HL-60 (cell line): Measurements from ENCODE around the gene ALPK3.

Experiments
- DNase-seq, 2 experiments: peaks; one replicate each; pipeline ENCODE4 v3.0.0-alpha.2; 2010 to 2020; ENCODE audit warnings: low read depth in 1 of 2, low spot score in 1 of 2
- H3K27ac ChIP-seq: fragments of 250-450 bp; sonication (Bioruptor Pico); replicated peaks from 2 replicates; pipeline ENCODE4 v1.5.1; 2020; ENCODE audit warnings: mild to moderate bottlenecking, moderate library complexity
- H3K27me3 ChIP-seq: fragments of 250-450 bp; sonication (Bioruptor Pico); 2 replicates; pipeline ENCODE4 v1.5.1; 2021; ENCODE audit warnings: mild to moderate bottlenecking, moderate library complexity; ENCODE audit not compliant: insufficient read depth, poor library complexity, severe bottlenecking
- H3K4me3 ChIP-seq: replicated peaks from 2 replicates; pipeline ENCODE4 v1.5.1; 2011; ENCODE audit warnings: mild to moderate bottlenecking, control low read depth, low read length; ENCODE audit not compliant: insufficient read depth
- GABPA ChIP-seq: IDR thresholded peaks from 2 replicates; pipeline ENCODE4 v1.6.1; 2012; ENCODE audit warnings: low read depth
- POLR2AphosphoS5 ChIP-seq: IDR thresholded peaks from 2 replicates; pipeline ENCODE4 v1.6.1; 2012; ENCODE audit warnings: low read depth
- REST ChIP-seq: IDR thresholded peaks from 2 replicates; pipeline ENCODE4 v1.6.1; 2012; ENCODE audit warnings: low read depth; ENCODE audit not compliant: insufficient replicate concordance
- SPI1 ChIP-seq: IDR thresholded peaks from 2 replicates; pipeline ENCODE4 v1.6.1; 2012; ENCODE audit warnings: low read depth, mild to moderate bottlenecking, borderline replicate concordance
- TF ChIP-seq, protein P1 (sequence below): IDR thresholded peaks from one replicate; pipeline ENCODE4 v1.5.1; 2011; ENCODE audit warnings: low read length, control low read depth, inconsistent platforms; ENCODE audit not compliant: insufficient read depth

ALPK3 gene

GRCh38 chr15:84881520-84881830 lies 64.3 kb downstream of the ALPK3 start:
- Histone ChIP-seq H3K27ac (no peak overlapping the region), H3K4me3 (no peak overlapping the region), H3K27me3 (no peaks in the 10 kb centered on the region)
- TF ChIP-seq, protein P1, sequence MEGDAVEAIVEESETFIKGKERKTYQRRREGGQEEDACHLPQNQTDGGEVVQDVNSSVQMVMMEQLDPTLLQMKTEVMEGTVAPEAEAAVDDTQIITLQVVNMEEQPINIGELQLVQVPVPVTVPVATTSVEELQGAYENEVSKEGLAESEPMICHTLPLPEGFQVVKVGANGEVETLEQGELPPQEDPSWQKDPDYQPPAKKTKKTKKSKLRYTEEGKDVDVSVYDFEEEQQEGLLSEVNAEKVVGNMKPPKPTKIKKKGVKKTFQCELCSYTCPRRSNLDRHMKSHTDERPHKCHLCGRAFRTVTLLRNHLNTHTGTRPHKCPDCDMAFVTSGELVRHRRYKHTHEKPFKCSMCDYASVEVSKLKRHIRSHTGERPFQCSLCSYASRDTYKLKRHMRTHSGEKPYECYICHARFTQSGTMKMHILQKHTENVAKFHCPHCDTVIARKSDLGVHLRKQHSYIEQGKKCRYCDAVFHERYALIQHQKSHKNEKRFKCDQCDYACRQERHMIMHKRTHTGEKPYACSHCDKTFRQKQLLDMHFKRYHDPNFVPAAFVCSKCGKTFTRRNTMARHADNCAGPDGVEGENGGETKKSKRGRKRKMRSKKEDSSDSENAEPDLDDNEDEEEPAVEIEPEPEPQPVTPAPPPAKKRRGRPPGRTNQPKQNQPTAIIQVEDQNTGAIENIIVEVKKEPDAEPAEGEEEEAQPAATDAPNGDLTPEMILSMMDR = no peak
- TF ChIP-seq POLR2AphosphoS5 (no peak), REST (no peak), SPI1 (no peak), GABPA (no peak)
- DNase-seq = no peak

DNA sequence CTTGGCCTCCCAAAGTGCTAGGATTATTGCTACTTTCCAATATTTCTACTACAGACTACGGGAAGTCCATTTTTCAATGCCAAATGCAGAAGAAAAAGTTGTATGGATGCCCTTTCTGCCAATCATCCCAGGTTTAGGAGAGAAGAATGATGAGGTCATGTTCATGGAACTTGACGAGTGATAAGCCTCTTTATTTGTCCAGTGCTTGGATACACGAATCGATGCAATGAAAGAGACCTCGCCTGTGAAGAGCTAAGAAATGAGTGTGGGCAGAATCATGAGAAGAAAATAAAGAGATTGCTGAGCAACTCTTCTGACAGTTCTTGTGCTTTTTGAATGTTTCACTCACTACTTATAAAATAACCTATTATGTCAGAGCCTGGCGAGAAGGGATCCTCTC lies 66.3 kb downstream of the ALPK3 start:
- DNase-seq = no peak
- Histone ChIP-seq H3K27ac (no peak overlapping the region), H3K4me3 (no peak overlapping the region), H3K27me3 (no peaks in the 10 kb centered on the region)
- no peak for TF ChIP-seq GABPA
- TF ChIP-seq, protein P1 = no peak
- TF ChIP-seq POLR2AphosphoS5 = no peak

DNA sequence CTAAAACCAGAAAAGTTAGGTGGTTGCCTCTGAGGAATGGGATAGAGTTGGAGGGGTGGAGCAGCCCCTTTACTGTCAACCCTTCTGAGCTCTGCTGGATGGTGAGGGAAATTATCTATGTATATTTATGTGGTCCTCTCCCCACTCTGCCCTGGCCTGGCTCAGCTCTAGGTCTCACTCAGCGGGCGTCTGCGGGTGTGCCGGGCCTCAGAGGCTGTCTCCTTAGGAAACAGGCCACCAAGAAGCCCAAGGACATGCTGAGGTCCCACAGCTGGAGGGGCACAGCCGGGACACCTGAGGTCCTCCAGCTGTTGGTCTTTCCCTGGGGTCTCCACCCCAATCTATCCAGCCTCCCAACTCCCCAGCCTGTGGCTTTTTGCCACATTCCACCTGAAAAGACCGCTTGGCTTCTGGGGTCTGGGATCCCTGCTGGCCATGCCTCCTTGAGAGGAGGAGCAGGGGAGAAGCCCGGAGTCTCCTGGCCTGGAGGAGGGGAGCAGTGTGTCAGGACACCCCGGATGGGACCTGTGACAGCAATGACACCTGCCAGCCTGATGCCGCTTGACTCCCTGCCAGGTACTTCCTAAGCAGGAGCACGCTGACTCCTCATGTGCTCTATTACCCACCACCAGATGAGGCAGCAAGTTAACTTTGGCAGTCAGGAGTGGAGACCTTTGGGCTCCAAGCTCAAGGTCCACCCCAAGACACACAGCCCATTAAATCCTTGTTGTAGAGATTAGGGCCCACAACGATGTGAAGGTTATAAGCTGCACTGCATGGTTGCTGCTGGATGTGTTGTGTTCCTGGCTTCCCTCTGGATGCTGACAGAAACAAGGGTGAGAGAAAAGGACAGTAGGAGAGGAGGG lies 67.0 kb downstream of the ALPK3 start, which contains the start of gene SLC28A1:
Gene SLC28A1, plus strand, starts transcription at position 747 of the 866 bp plus-strand sequence. CDS start 3,099 bp downstream, outside the sequence.
- TF ChIP-seq SPI1 (no peak), REST (no peak), POLR2AphosphoS5 (no peak)
- TF ChIP-seq, protein P1 = no peak
- DNase-seq = no peak
- no peak within 1 kb of the TSS for H3K4me3 ChIP-seq
- H3K27ac ChIP-seq = no peak within 1 kb of the TSS
- H3K27me3 ChIP-seq = no peaks in the 10 kb centered on the region

DNA sequence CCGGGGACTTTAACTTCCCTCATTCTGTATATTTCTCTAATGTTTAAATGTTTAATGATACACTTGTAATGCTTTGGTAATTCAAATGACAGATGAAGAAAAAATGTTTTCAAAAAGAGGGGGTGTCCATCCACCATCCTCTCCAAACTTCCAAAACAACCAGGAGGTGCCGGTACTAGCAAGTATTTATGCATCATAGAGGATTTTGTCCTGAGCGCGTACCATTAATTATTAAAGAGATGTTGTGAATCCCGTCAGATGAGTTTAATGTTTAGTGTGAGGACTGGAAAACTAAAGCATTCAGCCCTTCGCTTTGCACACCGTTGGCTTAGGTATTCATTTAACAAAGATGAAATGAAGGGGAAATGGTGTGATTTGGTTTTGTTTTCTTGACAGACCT lies 68.6 kb downstream of the ALPK3 start:
- no peak for TF ChIP-seq SPI1
- TF ChIP-seq, protein P1 = no peak

More for the DNA sequence above, 68.6 kb downstream of the ALPK3 start:
- no peak for DNase-seq
- Histone ChIP-seq H3K4me3 (no peak overlapping the region), H3K27me3 (no peaks in the 10 kb centered on the region), H3K27ac (no peak overlapping the region)
